H9 (cell line): Measurements from ENCODE around the gene MYL3. TPM values are rescaled to one million over a fixed set of nuclear protein-coding genes. Genes with fewer than 3 reads are reported as not detected.

Source experiments
- DNase-seq: peaks from one replicate; pipeline ENCODE4 v3.0.0-alpha.2; 2017
- H2AFZ ChIP-seq: one replicate; pipeline ENCODE4 v1.6.1; 2013; ENCODE audit warnings: mild to moderate bottlenecking, low read length, control low read depth, moderate library complexity
- H2AK5ac ChIP-seq: 2 replicates; pipeline ENCODE4 v1.6.1; 2013; ENCODE audit warnings: low read length, control low read depth, mixed read lengths; ENCODE audit not compliant: insufficient read length
- H2BK120ac ChIP-seq: one replicate; pipeline ENCODE4 v1.6.1; 2013; ENCODE audit warnings: low read depth, mild to moderate bottlenecking, low read length, control low read depth, inconsistent platforms; ENCODE audit not compliant: poor library complexity, severe bottlenecking
- H2BK12ac ChIP-seq: 2 replicates; pipeline ENCODE4 v1.6.1; 2013; ENCODE audit warnings: low read length, control low read depth, mixed read lengths, low read depth; ENCODE audit not compliant: insufficient read length
- H2BK15ac ChIP-seq: 2 replicates; pipeline ENCODE4 v1.6.1; 2013; ENCODE audit warnings: low read depth, low read length, control low read depth
- H2BK20ac ChIP-seq: one replicate; pipeline ENCODE4 v1.6.1; 2013; ENCODE audit warnings: low read depth, mild to moderate bottlenecking, low read length, control low read depth, inconsistent platforms; ENCODE audit not compliant: poor library complexity, severe bottlenecking
- H2BK5ac ChIP-seq: 2 replicates; pipeline ENCODE4 v1.6.1; 2013; ENCODE audit warnings: low read length, control low read depth, mixed read lengths; ENCODE audit not compliant: insufficient read length
- H3K14ac ChIP-seq: 2 replicates; pipeline ENCODE4 v1.6.1; 2013; ENCODE audit warnings: low read length, control low read depth; ENCODE audit not compliant: insufficient read depth
- H3K18ac ChIP-seq: 2 replicates; pipeline ENCODE4 v1.6.1; 2013; ENCODE audit warnings: low read depth, mild to moderate bottlenecking, mixed read lengths, low read length, control low read depth; ENCODE audit not compliant: insufficient read length
- H3K23ac ChIP-seq: 2 replicates; pipeline ENCODE4 v1.6.1; 2013; ENCODE audit warnings: low read length, control low read depth, mixed read lengths, low read depth; ENCODE audit not compliant: insufficient read length
- H3K23me2 ChIP-seq: 2 replicates; pipeline ENCODE4 v1.6.1; 2013; ENCODE audit warnings: low read depth, mild to moderate bottlenecking, mixed read lengths, low read length, control low read depth; ENCODE audit not compliant: insufficient read length, poor library complexity, severe bottlenecking
- H3K27ac ChIP-seq: 2 replicates; pipeline ENCODE4 v1.5.1; 2013; ENCODE audit warnings: low read length, control low read depth, mixed read lengths, low read depth; ENCODE audit not compliant: insufficient read length
- H3K27me3 ChIP-seq: 2 replicates; pipeline ENCODE4 v1.6.1; 2013; ENCODE audit warnings: low read length, control low read depth, inconsistent platforms; ENCODE audit not compliant: insufficient read depth
- H3K4ac ChIP-seq: 2 replicates; pipeline ENCODE4 v1.6.1; 2013; ENCODE audit warnings: low read depth, mild to moderate bottlenecking, control low read depth, inconsistent platforms, low read length, moderate library complexity
- H3K4me1 ChIP-seq: 2 replicates; pipeline ENCODE4 v1.6.1; 2013; ENCODE audit warnings: low read length, control low read depth, inconsistent platforms; ENCODE audit not compliant: insufficient read depth
- H3K4me2 ChIP-seq: 2 replicates; pipeline ENCODE4 v1.6.1; 2013; ENCODE audit warnings: low read length, control low read depth, mixed read lengths; ENCODE audit not compliant: insufficient read length, insufficient read depth
- H3K56ac ChIP-seq: 2 replicates; pipeline ENCODE4 v1.6.1; 2013; ENCODE audit warnings: low read depth, mild to moderate bottlenecking, mixed read lengths, low read length, control low read depth; ENCODE audit not compliant: insufficient read length
- H3K79me1 ChIP-seq: 2 replicates; pipeline ENCODE4 v1.6.1; 2013; ENCODE audit warnings: low read depth, mild to moderate bottlenecking, moderate library complexity, low read length, control low read depth, inconsistent platforms; ENCODE audit not compliant: insufficient read depth, poor library complexity, severe bottlenecking
- H3K79me2 ChIP-seq: 2 replicates; pipeline ENCODE4 v1.6.1; 2013; ENCODE audit warnings: low read length, control low read depth, inconsistent platforms; ENCODE audit not compliant: insufficient read depth
- H3K9ac ChIP-seq: 2 replicates; pipeline ENCODE4 v1.6.1; 2013; ENCODE audit warnings: low read length, control low read depth, mixed read lengths; ENCODE audit not compliant: insufficient read length; ENCODE audit errors: extremely low read depth
- H3K9me3 ChIP-seq: one replicate; pipeline ENCODE4 v1.6.1; 2013; ENCODE audit warnings: low read depth, low read length, inconsistent platforms; ENCODE audit not compliant: control insufficient read depth
- H3T11ph ChIP-seq: one replicate; pipeline ENCODE4 v1.6.1; 2013; ENCODE audit warnings: mild to moderate bottlenecking, low read length, control low read depth, inconsistent platforms
- H4K20me1 ChIP-seq: one replicate; pipeline ENCODE4 v1.6.1; 2013; ENCODE audit not compliant: control insufficient read depth, insufficient read length, insufficient read depth
- H4K5ac ChIP-seq: 2 replicates; pipeline ENCODE4 v1.6.1; 2013; ENCODE audit warnings: low read depth, mild to moderate bottlenecking, mixed read lengths, low read length, control low read depth; ENCODE audit not compliant: insufficient read length
- H4K8ac ChIP-seq: replicated peaks from 2 replicates; pipeline ENCODE4 v1.6.1; 2013; ENCODE audit warnings: low read length, control low read depth, mixed read lengths, low read depth; ENCODE audit not compliant: insufficient read length
- H4K91ac ChIP-seq: 2 replicates; pipeline ENCODE4 v1.6.1; 2013; ENCODE audit warnings: low read depth, mild to moderate bottlenecking, moderate library complexity, mixed read lengths, low read length, control low read depth; ENCODE audit not compliant: insufficient read length
- H3K27ac Mint-ChIP-seq, 3 experiments: 2 replicates in 2 of 3; 3 replicates in 1 of 3; pipeline ENCODE4 v1.8.0; 2020 to 2021; ENCODE audit warnings: mixed read lengths in 3 of 3, mild to moderate bottlenecking in 1 of 3, moderate library complexity in 1 of 3
- H3K27me3 Mint-ChIP-seq: 2 replicates; pipeline ENCODE4 v1.8.0; 2021; ENCODE audit warnings: low read depth, mild to moderate bottlenecking, moderate library complexity, mixed read lengths
- H3K36me3 Mint-ChIP-seq, 3 experiments: 2 replicates in 2 of 3; 3 replicates in 1 of 3; pipeline ENCODE4 v1.8.0; 2020 to 2021; ENCODE audit warnings: low read depth in 3 of 3, mixed read lengths in 3 of 3; ENCODE audit not compliant: insufficient read depth in 1 of 3
- H3K4me1 Mint-ChIP-seq, 2 experiments: 2 replicates each; pipeline ENCODE4 v1.8.0; 2020; ENCODE audit warnings: mixed read lengths in 2 of 2
- H3K4me3 Mint-ChIP-seq, 2 experiments: 2 replicates in 1 of 2; 3 replicates in 1 of 2; pipeline ENCODE4 v1.8.0; 2020 to 2021; ENCODE audit warnings: mild to moderate bottlenecking in 2 of 2, mixed read lengths in 2 of 2, moderate library complexity in 1 of 2
- H3K9me3 Mint-ChIP-seq, 2 experiments: 2 replicates in 1 of 2; 3 replicates in 1 of 2; pipeline ENCODE4 v1.8.0; 2020; ENCODE audit warnings: mild to moderate bottlenecking in 2 of 2, mixed read lengths in 2 of 2, moderate library complexity in 1 of 2
- WGBS: extraction: QIAGEN DNeasy Blood & Tissue Kit; methylation state at CpG from one replicate; pipeline ENCODE4 v1.1.7; 2013; ENCODE audit warnings: missing lambda C conversion rate, low lambda C conversion rate, mixed read lengths; ENCODE audit not compliant: insufficient read length; ENCODE audit errors: extremely low coverage; 5-methylcytosine and 5-hydroxymethylcytosine counted together
- total RNA-seq: library from RNA; stranded (reverse); gene quantifications from 2 replicates; pipeline ENCODE4 v1.2.1, GENCODE V29; 2021
- TF ChIP-seq, protein P1 (sequence below): fragments of 200-600 bp; sonication (generic); conservative IDR thresholded peaks from 3 replicates; pipeline ENCODE4 v1.8.0; 2021; ENCODE audit warnings: antibody characterized with exemption, mild to moderate bottlenecking

The MYL3 gene
- total RNA-seq, 1 experiment from 2014 or later, result 0.24 TPM

- Histone ChIP-seq H3K23me2 (peaks cover 8% of the 10 kb centered on the region), H3K27ac (no peak overlapping the region), H2AK5ac (no peak overlapping the region), H3K79me2 (no peaks in the 10 kb centered on the region), H3K27me3 (peaks cover 14% of the 10 kb centered on the region; the same call in 1 of the 2 replicates), H2BK120ac (no peak overlapping the region), H3K9ac (no peak overlapping the region), H4K91ac (no peak overlapping the region), H3K23ac (no peak overlapping the region), H2BK20ac (no peak overlapping the region), H3T11ph (no peak overlapping the region), H3K4ac (no peak overlapping the region), H4K8ac (no peak overlapping the region), H3K18ac (no peak overlapping the region), H4K20me1 (no peaks in the 10 kb centered on the region), H2AFZ (no peak overlapping the region), H4K5ac (no peak overlapping the region), H3K14ac (no peak overlapping the region), H2BK5ac (no peak overlapping the region), H2BK15ac (no peak overlapping the region), H3K9me3 (no peaks in the 10 kb centered on the region), H3K79me1 (no peaks in the 10 kb centered on the region), H2BK12ac (no peak overlapping the region), H3K4me1 (no peaks in the 10 kb centered on the region; the same call in 1 of the 2 replicates), H3K56ac (no peak overlapping the region), H3K4me2 (no peak overlapping the region)
- DNase-seq, result no peak
- H3K27ac Mint-ChIP-seq, result no peak overlapping the region
- H3K36me3 Mint-ChIP-seq, result no peaks in the 10 kb centered on the region
- TF ChIP-seq, protein P1, sequence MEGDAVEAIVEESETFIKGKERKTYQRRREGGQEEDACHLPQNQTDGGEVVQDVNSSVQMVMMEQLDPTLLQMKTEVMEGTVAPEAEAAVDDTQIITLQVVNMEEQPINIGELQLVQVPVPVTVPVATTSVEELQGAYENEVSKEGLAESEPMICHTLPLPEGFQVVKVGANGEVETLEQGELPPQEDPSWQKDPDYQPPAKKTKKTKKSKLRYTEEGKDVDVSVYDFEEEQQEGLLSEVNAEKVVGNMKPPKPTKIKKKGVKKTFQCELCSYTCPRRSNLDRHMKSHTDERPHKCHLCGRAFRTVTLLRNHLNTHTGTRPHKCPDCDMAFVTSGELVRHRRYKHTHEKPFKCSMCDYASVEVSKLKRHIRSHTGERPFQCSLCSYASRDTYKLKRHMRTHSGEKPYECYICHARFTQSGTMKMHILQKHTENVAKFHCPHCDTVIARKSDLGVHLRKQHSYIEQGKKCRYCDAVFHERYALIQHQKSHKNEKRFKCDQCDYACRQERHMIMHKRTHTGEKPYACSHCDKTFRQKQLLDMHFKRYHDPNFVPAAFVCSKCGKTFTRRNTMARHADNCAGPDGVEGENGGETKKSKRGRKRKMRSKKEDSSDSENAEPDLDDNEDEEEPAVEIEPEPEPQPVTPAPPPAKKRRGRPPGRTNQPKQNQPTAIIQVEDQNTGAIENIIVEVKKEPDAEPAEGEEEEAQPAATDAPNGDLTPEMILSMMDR, result no peak
- no peak overlapping the region for H3K4me3 Mint-ChIP-seq
- peaks cover 7 to 13% of the 10 kb centered on the region in 2 experiments for H3K4me1 Mint-ChIP-seq
- H3K27me3 Mint-ChIP-seq, result peaks cover 58% of the 10 kb centered on the region
- H3K9me3 Mint-ChIP-seq, result no peaks in the 10 kb centered on the region; a peak in 1 of 5 replicates
- WGBS, result no CpG with 5 or more reads among the region's 4 CpGs
Measured at GRCh38 chr3:46895761-46896160, 32.5 kb upstream of the MYL3 start.
